ENCODE measurements around the gene CAB39L. TPM values are rescaled to one million over a fixed set of nuclear protein-coding genes. Genes with fewer than 3 reads are reported as not detected.
A peak's percentile ranks its signal among the peaks of the same experiment; 100 is the strongest.

Gene CAB39L
- total RNA-seq, 2 experiments from 2014 or later: 4.0 to 4.3 TPM

DNA sequence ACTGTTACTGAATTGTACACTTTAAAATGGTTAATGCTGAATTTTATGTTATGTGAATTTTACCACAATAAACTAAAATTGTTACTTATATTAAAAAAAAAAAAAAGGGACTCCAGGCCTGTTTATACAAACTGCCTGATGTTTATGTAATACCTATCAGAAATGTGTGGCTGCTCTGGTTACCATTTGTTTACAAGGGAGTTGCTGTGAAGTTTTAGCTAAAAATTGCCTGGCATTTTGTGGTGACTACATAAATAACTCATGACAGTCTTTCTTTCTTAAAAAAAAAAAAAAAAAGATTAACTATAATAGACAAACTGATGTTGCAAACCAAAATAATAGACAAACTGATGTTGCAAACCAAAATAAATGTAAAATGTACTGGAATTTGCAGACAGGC lies 124.3 kb downstream of the CAB39L start:
- no peaks in the 10 kb centered on the region for H3K9me3 Mint-ChIP-seq (ENCODE audit: low read depth)
- no peak overlapping the region for H3K4me3 Mint-ChIP-seq
- no peak overlapping the region for H3K27ac Mint-ChIP-seq
- peaks cover 12% of the 10 kb centered on the region for H3K4me1 Mint-ChIP-seq
- H3K36me3 Mint-ChIP-seq: no peaks in the 10 kb centered on the region
- DNase-seq (no peak), ATAC-seq (no peak)
- CTCF ChIA-PET: no interaction called here
- H3K27me3 Mint-ChIP-seq: no peaks in the 10 kb centered on the region

DNA sequence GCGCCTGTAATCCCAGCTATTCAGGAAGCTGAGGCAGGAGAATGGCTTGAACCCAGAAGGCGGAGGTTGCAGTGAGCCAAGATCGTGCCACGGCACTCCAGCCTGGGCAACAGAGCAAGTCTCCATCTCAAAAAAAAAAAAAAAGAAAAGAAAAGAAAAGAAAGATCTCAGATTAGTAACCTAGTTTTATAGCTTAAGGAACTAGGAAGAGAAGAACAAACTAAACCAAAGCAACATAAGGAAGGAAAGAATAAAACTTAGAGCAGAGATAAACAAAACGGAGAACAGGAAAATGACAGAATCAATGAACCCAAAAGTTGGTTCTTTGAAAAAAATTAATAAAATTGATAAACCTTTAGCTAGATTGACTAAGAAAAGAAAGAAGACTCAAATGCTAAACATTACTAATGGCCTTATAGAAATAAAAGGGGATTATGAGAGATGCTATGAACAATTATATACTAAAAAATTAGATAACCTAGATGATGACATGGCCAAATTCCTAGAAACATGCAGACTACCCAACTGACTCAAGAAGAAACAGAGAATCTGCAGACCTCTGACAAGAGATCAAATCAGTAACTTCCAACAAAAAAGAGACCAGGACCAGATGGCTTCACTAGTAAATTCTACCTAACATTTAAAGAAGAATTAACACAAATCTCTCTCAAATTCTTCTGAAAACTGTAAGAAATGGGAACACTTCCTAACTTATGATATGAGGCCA lies 127.9 kb downstream of the CAB39L start:
- no peaks in the 10 kb centered on the region for H3K27me3 Mint-ChIP-seq
- CTCF ChIA-PET: interaction anchor here (1.3 to 1.8 kb wide), 2 partner anchors 15 to 17 kb away, joined by 3 to 5 read pairs; no protein-coding TSS in a partner anchor
- peaks cover 17% of the 10 kb centered on the region for H3K4me1 Mint-ChIP-seq
- H3K27ac Mint-ChIP-seq: no peak overlapping the region
- no peaks in the 10 kb centered on the region for H3K36me3 Mint-ChIP-seq
- H3K9me3 Mint-ChIP-seq (ENCODE audit: low read depth): no peaks in the 10 kb centered on the region
- ATAC-seq (no peak), DNase-seq (no peak)
- no peak overlapping the region for H3K4me3 Mint-ChIP-seq

DNA sequence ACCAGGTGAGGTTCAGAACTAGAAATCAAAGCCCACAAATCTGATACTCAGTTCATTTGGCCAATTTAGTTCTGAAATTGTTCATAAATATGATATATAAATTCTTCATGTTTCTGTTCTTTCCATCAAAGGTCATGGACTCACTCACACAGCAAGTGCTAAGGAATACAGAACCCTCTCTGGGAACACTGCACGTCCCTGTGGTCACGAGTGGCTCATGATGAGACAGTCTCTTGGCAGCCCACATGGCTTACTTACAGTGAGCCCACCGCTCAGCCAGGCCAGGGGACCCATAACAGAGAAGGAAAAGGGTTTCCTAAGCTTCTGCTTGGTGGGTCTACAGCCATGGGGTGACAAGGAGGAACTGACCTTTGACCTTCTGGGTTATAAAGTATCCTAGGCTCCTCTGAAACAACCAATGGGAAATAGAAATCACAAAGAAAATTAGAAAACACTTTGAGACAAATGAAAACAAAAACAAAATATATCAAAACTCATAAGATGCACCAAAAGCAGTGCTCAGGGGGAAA lies 128.8 kb downstream of the CAB39L start:
- Mint-ChIP-seq H3K4me1 (peaks cover 12% of the 10 kb centered on the region), H3K36me3 (no peaks in the 10 kb centered on the region), H3K27ac (no peak overlapping the region), H3K27me3 (no peaks in the 10 kb centered on the region), H3K4me3 (no peak overlapping the region), H3K9me3 (ENCODE audit: low read depth) (no peaks in the 10 kb centered on the region)
- CTCF ChIA-PET: interaction anchor here (1.2 to 1.8 kb wide), 3 partner anchors 16 to 292 kb away, joined by 3 to 5 read pairs (median 3); no protein-coding TSS in a partner anchor
- ATAC-seq (no peak), DNase-seq (no peak)

DNA sequence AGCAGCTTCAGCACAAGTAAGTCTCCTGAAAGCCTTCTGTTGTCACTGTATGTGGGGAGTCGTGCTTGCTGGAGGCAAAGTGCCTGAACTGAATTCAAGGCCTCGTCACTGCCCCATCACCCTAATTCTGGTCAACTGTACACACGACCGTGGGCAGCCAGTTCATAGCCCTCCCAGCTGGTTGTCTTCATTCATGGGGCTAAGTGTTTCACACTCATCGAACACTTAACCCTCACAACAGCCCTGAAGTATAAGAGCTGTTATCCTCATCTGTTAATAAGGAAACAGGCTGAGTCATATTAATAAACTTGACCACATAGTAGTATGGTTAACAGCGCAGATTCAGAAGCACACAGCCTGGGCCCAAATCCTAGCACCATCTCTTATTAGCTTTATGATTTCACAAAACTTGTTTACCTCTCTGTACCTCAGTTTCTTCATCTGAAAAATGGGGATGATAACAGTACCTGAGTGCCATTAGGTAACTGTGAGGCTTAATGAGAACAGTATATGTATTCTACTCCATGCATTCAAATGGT lies 129.5 kb downstream of the CAB39L start:
- DNase-seq (no peak), ATAC-seq (peak; percentile 58)
- Mint-ChIP-seq H3K27ac (no peak overlapping the region), H3K4me3 (no peak overlapping the region), H3K27me3 (no peaks in the 10 kb centered on the region), H3K36me3 (no peaks in the 10 kb centered on the region), H3K4me1 (peaks cover 12% of the 10 kb centered on the region), H3K9me3 (ENCODE audit: low read depth) (no peaks in the 10 kb centered on the region)
- CTCF ChIA-PET: interaction anchor here (0.7 to 1.8 kb wide), 3 partner anchors 14 to 293 kb away, joined by 3 to 5 read pairs (median 3); no protein-coding TSS in a partner anchor

DNA sequence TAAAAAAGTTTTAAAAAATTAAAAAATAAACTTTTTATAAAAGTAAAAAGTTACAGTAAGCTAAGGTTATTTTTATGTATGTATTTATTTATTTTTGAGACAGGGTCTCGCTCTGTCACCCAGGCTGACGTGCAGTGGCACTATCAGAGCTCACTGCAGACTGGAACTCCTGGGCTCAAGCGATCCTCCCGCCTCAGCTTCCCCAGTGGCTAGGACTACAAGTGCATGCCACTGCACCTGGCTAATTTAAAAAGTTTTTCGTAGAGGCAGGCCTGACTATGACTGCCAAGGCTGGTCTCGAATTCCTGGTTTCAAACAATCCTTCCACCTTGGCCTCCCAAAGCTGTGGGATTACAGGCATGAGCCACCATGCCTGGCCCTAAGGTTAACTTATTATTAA lies 132.0 kb downstream of the CAB39L start:
- Mint-ChIP-seq H3K36me3 (no peaks in the 10 kb centered on the region), H3K4me3 (no peak overlapping the region), H3K4me1 (peaks cover 12% of the 10 kb centered on the region), H3K27me3 (no peaks in the 10 kb centered on the region), H3K27ac (no peak overlapping the region), H3K9me3 (ENCODE audit: low read depth) (no peaks in the 10 kb centered on the region)
- DNase-seq (no peak), ATAC-seq (no peak)
- CTCF ChIA-PET: interaction anchor here (2.0 kb wide), 1 partner anchor 295 kb away, joined by 11 read pairs; no protein-coding TSS in a partner anchor

DNA sequence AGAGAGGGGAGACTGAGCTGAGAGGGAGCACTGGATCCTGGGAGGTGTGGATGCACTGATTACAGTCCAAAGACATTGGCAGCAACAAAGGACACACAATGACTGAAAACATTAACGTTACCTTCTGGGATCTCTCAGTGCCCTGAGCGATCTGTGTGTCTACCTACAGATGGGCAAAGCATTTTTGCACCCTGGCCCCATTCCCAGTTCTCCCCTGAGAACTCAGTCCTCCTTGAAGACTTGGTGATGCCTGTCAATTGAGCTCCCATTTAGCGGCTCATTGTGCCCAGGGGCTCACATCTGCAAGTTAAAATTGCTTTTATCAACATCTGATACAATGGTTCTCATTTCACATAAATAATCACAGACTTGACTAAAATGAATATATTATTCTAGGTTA lies 133.6 kb downstream of the CAB39L start:
- Mint-ChIP-seq H3K27ac (no peak overlapping the region), H3K4me1 (peaks cover 12% of the 10 kb centered on the region), H3K9me3 (ENCODE audit: low read depth) (no peaks in the 10 kb centered on the region), H3K27me3 (no peaks in the 10 kb centered on the region), H3K36me3 (no peaks in the 10 kb centered on the region), H3K4me3 (no peak overlapping the region)
- no peak for ATAC-seq
- CTCF ChIA-PET: interaction anchor here (0.8 kb wide), 1 partner anchor 9 kb away, joined by 3 read pairs; no protein-coding TSS in a partner anchor
- no peak for DNase-seq

DNA sequence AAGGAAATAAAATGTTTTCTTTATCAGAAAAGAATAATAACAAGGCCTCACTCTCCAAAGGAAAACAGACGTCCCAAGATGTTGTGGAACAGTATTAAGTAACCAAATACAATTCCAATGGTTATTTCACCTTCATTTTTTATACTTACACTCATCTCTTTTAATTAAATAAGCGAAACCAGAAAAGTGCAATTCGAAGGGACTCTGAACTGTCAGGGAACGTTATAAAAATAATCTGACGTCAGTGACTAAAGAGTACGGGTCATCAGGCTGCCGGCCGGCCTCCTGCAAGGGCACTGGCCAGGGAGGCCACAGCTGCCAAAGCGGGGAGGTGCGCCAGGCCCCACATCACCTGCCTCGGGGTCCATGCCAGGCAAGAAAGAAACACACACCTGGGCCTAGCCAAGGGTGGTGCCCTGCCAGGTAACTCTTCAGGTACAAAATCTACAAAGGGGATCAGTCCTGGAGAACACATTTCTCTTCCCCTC lies 134.9 kb downstream of the CAB39L start:
- Mint-ChIP-seq H3K4me3 (no peak overlapping the region), H3K36me3 (no peaks in the 10 kb centered on the region), H3K27ac (no peak overlapping the region), H3K27me3 (no peaks in the 10 kb centered on the region), H3K9me3 (ENCODE audit: low read depth) (no peaks in the 10 kb centered on the region), H3K4me1 (peaks cover 7% of the 10 kb centered on the region)
- DNase-seq (no peak), ATAC-seq (no peak)
- CTCF ChIA-PET: no interaction called here

DNA sequence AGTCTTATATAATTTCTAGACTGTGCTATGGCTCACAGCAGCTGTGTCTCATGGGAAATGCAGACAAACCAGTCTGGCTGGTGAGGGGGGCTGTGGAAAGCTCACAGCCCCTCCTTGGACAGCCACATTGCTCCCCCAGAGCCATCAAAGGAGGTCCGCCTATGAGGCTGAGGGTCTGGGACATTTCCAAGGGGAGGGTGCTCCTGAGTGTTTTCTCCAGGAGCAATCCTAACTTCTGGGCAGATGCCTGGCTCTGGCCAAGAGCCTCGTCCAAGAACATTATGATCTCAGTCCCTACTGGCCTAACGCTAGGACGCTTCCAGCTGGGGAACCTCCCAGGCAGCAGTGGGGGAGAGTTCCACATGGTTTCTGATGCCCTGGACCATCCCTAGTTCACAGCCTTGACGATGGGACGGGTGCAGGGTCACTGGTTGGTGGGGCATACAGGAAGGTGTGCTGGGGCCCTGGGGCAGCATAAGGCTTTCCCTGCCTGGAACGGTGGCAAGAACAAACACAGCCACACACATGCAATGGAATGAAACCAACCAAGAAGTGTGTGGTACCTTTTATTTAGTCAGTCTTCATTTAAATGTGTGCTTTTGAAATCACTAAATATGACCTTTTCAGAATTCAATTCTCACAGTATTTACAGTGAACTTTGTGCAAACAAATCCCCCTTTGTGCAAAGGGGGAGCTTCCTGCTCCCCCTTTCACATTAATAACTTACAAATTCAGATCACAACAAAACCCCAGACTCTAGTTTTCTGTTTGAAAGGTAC lies 135.6 kb downstream of the CAB39L start:
- CTCF ChIA-PET: interaction anchor here (0.9 kb wide), 1 partner anchor 9 kb away, joined by 3 read pairs; no protein-coding TSS in a partner anchor
- DNase-seq (no peak), ATAC-seq (no peak)
- Mint-ChIP-seq H3K27me3 (no peaks in the 10 kb centered on the region), H3K36me3 (no peaks in the 10 kb centered on the region), H3K4me1 (peaks cover 2% of the 10 kb centered on the region), H3K9me3 (ENCODE audit: low read depth) (no peaks in the 10 kb centered on the region), H3K27ac (no peak overlapping the region), H3K4me3 (no peak overlapping the region)

DNA sequence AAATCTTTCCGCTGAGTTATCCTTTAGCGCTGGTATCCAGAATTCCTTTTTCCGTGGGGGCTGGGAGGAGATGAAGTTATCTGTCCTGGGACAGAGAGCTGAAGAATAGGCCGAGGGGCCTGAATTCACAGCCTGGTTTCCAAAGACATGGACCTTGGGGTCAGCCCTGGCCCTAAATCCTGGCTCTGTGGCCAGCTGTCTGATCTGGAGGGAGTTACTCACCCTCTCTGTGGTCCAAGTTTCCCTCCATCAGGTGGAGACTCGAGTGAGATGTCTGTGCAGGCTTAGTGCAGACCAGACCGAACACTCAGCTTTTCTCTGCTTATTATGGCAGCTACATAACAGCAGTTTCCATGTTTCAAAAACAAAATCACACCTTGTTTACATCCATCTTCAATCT lies 136.5 kb downstream of the CAB39L start:
- Mint-ChIP-seq H3K27me3 (no peaks in the 10 kb centered on the region), H3K4me3 (no peak overlapping the region), H3K36me3 (no peaks in the 10 kb centered on the region), H3K9me3 (ENCODE audit: low read depth) (no peaks in the 10 kb centered on the region), H3K27ac (no peak overlapping the region), H3K4me1 (no peaks in the 10 kb centered on the region)
- CTCF ChIA-PET: interaction anchor here (0.9 kb wide), 1 partner anchor 10 kb away, joined by 3 read pairs; no protein-coding TSS in a partner anchor
- DNase-seq (no peak), ATAC-seq (no peak)

DNA sequence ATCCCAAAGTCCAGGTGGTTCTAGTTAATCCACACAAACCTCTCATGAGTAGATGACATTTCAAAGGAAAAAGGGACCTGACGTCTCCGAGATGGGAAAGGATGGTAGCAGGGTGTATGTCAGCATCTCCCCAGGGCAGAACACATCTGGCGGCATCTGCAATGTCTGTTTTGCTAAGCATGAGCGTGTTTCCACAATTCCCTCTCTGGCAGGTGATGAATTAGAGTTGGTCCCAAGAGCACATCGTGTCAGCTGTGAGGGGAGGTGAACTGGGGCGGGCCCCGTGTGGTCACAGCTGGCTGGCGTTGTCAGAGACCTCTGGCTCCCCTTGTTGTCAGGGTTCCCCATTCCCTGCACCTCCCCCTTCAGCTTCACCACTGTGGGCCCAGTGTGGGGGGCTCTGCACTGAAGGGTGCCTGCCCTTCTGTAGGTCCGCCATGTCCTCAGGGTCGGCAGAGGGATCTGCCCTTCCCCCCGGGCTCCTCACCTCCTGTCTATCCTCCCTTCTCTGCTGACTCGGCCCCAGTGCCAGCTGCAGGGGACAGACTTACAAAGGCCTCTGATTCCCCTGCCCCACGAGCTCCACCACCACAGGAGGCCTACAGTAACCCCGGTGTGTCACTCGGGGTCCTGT lies 138.0 kb downstream of the CAB39L start:
- Mint-ChIP-seq H3K36me3 (no peaks in the 10 kb centered on the region), H3K9me3 (ENCODE audit: low read depth) (no peaks in the 10 kb centered on the region), H3K27ac (no peak overlapping the region), H3K4me3 (no peak overlapping the region), H3K27me3 (no peaks in the 10 kb centered on the region), H3K4me1 (peaks cover 4% of the 10 kb centered on the region)
- CTCF ChIA-PET: no interaction called here
- ATAC-seq (no peak), DNase-seq (no peak)

DNA sequence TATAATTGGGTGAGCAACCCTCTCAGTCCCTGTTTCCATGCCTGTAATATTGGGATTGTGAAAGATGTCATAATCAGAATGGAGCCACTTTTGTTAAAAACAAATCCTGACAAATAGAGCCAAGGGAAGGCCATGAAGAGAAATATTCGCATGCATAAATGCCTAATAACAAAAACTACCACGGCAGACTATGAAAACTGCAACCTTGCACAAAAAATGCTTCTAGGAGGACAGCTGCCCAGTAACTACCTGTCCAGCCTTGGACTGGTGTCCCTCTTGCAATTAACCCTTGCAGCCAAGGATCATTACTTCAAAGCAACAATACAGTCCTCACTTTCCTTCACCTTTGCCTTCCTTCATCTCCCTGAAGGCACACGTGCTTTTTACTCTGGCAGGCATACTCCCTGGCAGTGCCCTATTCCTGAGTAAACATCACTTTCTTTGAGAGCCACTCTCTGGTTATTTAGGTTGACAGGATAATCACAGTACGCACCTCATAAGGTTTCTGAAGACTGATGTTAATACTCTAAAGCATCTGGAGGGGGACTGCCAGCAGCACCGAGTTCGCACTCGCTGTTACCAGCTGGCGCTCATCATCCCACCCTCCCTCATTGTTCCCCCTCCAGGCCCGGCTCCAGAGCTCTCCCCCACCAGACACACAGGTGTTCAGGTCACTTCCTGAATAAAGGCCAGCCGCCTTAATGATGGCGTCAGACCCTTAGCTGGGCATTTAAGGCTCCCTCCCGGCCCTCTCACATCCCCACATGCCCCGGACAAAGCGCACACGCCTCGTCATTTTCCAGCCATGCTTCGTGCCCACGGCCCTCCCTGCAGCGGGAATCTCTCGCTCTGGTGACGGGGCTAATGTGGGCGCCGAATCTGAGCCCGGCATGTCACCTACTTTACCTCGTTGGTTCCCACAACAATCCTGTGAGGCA lies 138.8 kb downstream of the CAB39L start:
- Mint-ChIP-seq H3K27me3 (no peaks in the 10 kb centered on the region), H3K27ac (no peak overlapping the region), H3K36me3 (no peaks in the 10 kb centered on the region), H3K4me1 (peaks cover 4% of the 10 kb centered on the region), H3K9me3 (ENCODE audit: low read depth) (no peaks in the 10 kb centered on the region), H3K4me3 (no peak overlapping the region)
- DNase-seq (no peak), ATAC-seq (no peak)
- CTCF ChIA-PET: no interaction called here

DNA sequence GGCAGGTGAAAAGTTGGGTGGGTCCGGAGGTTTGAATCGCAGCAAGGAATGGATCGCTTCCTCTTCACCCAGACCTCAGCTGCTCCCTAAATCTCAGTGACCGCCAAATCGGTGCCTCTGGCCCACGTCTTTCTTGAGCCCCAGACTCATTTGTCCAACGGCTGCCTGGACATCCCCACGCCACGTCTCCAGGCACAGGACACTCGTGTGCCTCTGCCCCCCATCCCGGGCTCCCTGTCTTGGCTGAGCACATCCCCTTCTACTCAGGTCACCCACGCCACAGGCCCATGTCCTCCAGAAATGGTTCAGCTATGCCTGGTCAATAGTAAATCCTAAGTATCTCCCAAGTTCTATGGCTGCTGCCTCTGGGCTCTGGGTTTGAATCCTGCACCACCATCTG lies 139.5 kb downstream of the CAB39L start:
- no peak overlapping the region for H3K27ac Mint-ChIP-seq
- CTCF ChIA-PET: no interaction called here

More for the DNA sequence above, 139.5 kb downstream of the CAB39L start:
- no peak overlapping the region for H3K4me3 Mint-ChIP-seq
- ATAC-seq (no peak), DNase-seq (no peak)
- no peaks in the 10 kb centered on the region for H3K36me3 Mint-ChIP-seq
- H3K27me3 Mint-ChIP-seq: no peaks in the 10 kb centered on the region
- peaks cover 4% of the 10 kb centered on the region for H3K4me1 Mint-ChIP-seq
- H3K9me3 Mint-ChIP-seq (ENCODE audit: low read depth): no peaks in the 10 kb centered on the region
